ENCODE data around the gene ARHGAP10.
"Not testable (repeated sequence)": the region's sequence is repeated elsewhere in the genome, so short reads cannot be mapped to it uniquely, and the experiment has no call there.

The ARHGAP10 gene

GRCh38 chr4:147855571-147856009 lies 123.7 kb downstream of the ARHGAP10 start:
- DNase-seq: no peak

GRCh38 chr4:147860960-147861359 lies 129.1 kb downstream of the ARHGAP10 start:
- no peak for DNase-seq

- no peak for DNase-seq
Measured at GRCh38 chr4:147862043-147862692, 130.3 kb downstream of the ARHGAP10 start.

DNA sequence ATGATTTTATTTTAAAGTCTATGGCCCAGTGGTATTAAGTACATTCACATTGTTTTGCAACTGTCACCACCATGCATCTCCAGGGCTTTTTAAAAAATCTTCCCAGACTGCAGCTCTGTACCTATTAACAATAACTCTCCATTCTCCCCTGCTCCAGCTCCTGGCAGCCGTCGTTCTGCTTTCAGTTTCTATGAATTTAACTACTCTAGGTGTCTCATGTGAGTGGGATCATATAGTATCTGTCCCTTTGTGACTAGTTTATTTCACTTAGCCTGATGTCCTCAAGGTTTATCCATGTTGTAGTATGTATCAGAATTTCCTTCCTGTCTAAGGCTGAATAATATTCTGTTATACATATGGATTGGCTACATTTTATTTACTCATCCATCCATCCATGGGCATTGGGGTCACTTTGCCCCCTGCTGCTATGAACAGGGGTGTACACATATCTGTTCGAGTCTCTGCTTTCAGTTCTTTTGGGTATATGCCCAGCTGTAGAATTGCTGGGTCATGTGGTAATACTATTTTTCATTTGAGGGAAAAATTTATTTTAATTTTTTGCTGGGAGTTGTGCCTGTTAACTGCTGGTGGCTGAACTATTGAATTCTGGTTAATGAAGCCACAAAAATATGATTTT lies 131.3 kb downstream of the ARHGAP10 start:
- no peak for DNase-seq

- DNase-seq: no peak
Measured at GRCh38 chr4:147863808-147864472, 132.1 kb downstream of the ARHGAP10 start.

DNA sequence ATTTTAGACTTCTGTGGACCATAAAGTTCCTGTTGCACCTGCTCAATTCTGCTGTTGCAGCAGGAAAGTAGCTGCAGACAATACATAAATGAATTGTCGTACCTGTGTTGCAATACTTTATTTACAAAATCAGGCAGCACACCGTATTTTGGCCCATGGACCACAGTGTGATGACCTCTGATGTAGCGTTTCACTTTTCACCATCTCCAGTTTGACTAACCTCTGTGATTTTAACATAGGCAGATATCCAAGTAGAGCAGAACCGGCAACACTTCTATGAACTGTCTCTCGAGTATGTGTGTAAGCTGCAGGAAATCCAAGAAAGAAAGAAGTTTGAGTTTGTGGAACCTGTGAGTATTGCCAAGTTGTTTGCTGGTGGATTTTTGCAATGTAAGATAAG lies 132.7 kb downstream of the ARHGAP10 start:
- no peak for DNase-seq

DNA sequence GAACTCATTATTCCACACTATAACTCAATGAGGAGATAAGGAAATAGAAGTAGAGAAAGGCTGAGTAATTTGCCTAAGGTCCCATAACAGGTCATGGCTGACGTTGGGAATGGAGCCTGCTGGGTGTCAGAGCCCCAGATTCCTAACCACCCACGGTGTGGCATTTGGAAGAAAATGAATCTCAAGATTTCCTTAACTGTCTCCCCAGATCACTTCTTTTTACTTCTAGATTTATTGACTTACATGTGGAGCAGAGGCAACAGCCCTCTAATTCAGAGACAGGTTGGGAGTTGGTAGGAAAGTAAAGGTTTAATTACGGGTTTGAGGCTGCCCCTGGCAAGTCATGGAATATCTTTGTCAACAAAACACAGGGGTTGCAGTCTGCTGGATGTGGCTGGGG lies 134.0 kb downstream of the ARHGAP10 start:
- no peak for DNase-seq

GRCh38 chr4:147866532-147867271 lies 134.8 kb downstream of the ARHGAP10 start:
- peak; percentile 60 for DNase-seq

- no peak for DNase-seq
Measured at GRCh38 chr4:147874109-147874508, 142.2 kb downstream of the ARHGAP10 start.

DNA sequence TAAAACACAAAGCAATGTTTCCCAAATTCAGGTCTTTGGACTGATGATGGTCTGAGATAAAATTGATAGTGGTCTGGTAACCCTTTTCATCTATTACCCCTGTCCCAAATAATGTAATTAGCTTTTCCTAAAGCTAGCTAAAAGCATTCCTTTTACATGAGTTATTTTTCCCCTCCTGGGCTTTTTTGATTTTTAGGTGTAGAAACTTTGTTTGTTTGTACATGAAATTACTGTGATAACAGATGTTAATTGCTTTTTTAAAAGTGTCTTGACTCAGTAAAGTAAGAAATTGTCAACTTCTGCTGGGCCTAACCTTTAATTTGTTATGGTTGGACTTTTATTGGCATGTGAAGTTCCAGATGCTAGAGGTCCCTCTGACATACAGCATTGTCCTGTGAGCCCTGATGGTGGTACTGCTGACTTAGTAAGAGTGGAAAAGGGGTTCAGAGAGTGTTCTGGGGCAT lies 145.5 kb downstream of the ARHGAP10 start:
- no peak for DNase-seq

GRCh38 chr4:147879676-147880075 lies 147.8 kb downstream of the ARHGAP10 start:
- no peak for DNase-seq

GRCh38 chr4:147880511-147880910 lies 148.6 kb downstream of the ARHGAP10 start:
- no peak for DNase-seq

DNA sequence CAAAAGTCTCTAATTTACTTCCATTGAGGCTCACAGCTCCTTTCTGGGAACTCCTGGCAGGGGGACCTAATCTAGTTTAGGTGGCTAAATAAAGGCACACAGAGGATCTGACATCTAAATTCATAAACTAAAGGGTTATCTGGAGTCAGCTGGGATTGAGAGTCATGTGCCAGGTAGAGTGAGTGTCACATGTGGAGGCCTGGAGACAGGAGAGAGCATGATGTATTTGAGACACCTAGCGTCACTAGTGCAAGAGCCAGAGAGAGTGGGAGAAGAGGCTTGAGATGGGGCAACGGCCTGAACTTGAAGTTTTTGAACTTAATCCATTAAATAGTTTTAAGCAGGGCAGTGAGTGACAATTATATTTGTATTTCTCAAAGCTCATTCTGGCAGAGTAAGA lies 152.6 kb downstream of the ARHGAP10 start:
- DNase-seq: no peak

DNA sequence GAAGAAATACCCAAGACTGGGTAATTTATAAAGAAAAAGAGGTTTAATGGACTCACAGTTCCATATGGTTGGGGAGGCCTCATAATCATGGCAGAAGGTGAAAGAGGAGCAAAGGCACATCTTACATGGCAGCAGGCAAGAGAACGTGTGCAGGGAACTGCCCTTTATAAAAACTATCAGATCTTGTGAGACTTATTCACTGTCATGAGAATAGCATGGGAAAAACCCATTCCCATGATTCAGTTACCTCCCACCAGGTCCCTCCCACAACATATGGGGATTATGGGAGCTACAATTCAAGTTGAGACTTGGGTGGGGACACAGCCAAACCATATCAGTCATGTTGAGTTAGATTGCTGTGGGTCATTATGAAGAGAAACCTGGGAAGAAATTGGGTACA lies 153.3 kb downstream of the ARHGAP10 start:
- not testable (repeated sequence) for DNase-seq

DNA sequence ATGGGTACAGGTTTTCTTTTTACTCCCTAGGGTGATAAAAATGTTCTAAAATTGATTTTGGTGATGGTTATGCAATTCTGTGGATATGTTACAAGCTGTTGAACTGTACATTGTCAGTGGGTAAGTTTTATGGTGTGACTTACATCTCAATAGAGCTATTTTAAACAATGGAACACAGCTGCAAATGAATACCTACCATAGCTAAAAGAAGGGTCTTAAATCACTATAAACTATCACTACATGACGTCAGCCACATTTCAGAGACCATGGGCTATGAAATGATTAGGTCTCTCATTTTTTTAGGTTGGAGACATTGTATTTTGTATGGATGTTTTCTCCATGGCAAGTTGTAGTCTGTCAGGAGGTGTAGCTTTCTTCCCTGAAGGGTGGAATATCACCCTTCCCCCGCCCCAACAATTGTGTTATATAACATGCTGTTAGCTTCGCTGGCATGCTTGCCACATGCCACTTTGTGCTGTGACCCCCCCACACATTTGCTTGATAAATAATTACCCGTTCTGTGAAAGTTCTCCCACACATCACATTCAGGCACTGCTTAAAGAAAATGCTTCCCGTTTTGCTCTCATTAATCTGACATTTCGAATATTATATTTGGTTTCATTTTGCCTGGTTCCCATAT lies 159.7 kb downstream of the ARHGAP10 start:
- no peak for DNase-seq

GRCh38 chr4:147899512-147899911 lies 167.6 kb downstream of the ARHGAP10 start:
- no peak for DNase-seq

GRCh38 chr4:147901388-147901787 lies 169.5 kb downstream of the ARHGAP10 start:
- DNase-seq: no peak

GRCh38 chr4:147901916-147902315 lies 170.0 kb downstream of the ARHGAP10 start:
- DNase-seq: no peak

- no peak for DNase-seq
Measured at GRCh38 chr4:147909225-147909624, 177.3 kb downstream of the ARHGAP10 start.

DNA sequence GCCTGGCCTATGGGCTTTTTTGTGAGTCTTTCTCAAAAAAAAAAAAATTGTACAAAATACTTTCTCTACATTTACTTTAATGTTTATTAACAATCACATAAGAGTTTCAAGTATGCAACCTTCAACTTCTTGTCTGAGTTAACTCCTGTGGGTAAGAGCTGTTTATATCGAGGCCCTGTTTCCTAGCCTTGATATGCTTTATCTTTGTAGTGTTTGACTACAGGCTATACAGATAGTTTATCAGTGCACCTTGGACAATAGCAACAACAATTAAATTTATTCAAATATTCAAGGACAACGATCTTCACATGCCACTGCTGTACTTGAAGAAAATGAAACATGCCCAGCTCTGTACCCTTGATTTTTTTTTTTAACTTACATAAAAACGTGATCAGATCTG lies 178.4 kb downstream of the ARHGAP10 start:
- no peak for DNase-seq

DNA sequence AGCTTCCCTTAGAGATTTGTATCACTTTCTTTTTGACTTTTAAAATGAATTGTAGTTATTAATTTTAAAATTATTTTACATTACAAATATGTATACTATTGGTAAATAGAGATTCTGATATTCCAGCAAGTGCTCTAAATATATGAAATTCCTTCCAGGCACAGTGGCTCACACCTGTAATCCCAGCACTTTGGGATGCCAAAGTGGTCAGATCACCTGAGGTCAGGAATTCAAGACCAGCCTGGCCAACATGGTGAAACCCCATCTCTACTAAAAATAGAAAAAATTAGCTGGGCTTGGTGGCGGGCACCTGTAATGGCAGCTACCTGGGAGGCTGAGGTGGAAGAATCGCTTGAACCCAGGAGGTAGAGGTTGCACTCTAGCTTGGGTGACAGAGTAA lies 180.2 kb downstream of the ARHGAP10 start:
- DNase-seq: not testable (repeated sequence)

GRCh38 chr4:147913137-147913536 lies 181.2 kb downstream of the ARHGAP10 start:
- DNase-seq: no peak

DNA sequence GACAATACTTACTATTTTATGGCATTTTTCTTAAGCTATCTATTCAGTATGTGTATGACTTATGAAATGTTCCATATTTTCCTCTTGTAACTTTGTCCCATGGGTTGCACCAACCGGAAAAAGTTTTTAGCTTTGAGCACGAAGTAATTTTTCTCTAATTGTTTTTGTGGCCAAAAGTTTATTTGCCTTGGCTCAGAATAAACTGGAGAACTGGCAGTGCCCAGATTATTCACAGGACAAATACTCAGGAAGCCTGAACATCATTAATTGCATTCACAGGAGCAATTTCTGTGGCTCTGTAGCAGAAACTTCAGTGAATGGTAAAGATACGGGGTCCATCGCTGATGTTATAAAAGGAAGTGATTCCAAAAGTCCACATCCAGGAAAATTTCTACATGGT lies 184.5 kb downstream of the ARHGAP10 start:
- no peak for DNase-seq

Data from NCI-H1417 treated with DMSO at 0.1 percent for 48 hours (cell line).